ENCODE data around the gene SLC26A1.

SLC26A1 gene

DNA sequence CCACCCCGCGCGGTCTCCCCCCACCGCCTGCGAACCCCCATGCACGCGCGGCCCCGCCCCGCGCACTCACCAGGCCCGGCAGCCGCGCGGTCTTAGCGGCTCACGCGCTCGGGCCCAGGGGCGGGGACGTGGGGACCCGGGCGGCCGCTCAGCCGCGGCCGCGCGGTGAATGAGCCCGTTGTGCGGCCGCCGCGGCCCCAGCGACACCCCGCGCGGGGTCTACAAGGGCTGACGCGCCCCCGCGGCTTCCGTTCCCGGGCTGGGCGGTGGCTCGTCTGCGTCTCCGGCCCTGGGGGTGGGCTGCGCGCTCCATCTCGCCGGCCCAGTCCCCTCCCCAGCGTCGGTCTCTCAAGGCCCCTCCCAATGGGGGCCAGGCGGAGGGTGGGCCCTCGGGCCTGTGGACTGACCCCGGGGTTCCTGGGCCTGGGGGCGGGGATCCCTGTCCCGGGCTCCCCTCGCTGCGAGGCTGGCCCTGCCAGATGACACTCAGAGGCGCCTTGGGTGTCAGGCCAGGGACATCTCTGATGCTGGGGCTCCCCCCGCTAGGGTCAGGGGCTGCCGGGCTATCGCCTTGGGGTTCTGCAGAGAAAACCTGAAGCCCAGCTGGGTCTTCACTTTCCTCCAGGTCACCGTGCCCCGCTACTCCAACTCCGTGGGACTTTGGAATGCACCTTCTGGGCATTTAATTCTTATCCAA is 4.3 kb upstream of the SLC26A1 start:
- TF ChIP-seq, protein P1, sequence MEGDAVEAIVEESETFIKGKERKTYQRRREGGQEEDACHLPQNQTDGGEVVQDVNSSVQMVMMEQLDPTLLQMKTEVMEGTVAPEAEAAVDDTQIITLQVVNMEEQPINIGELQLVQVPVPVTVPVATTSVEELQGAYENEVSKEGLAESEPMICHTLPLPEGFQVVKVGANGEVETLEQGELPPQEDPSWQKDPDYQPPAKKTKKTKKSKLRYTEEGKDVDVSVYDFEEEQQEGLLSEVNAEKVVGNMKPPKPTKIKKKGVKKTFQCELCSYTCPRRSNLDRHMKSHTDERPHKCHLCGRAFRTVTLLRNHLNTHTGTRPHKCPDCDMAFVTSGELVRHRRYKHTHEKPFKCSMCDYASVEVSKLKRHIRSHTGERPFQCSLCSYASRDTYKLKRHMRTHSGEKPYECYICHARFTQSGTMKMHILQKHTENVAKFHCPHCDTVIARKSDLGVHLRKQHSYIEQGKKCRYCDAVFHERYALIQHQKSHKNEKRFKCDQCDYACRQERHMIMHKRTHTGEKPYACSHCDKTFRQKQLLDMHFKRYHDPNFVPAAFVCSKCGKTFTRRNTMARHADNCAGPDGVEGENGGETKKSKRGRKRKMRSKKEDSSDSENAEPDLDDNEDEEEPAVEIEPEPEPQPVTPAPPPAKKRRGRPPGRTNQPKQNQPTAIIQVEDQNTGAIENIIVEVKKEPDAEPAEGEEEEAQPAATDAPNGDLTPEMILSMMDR (conservative IDR thresholded peaks at IDR 0.05; ENCODE audit: low read depth, low read length), result no peak
- no peak for DNase-seq (ENCODE audit: low read depth)
- peak overlapping the region; percentile 32 for H3K4me3 ChIP-seq (ENCODE audit: low read depth, low read length)

DNA sequence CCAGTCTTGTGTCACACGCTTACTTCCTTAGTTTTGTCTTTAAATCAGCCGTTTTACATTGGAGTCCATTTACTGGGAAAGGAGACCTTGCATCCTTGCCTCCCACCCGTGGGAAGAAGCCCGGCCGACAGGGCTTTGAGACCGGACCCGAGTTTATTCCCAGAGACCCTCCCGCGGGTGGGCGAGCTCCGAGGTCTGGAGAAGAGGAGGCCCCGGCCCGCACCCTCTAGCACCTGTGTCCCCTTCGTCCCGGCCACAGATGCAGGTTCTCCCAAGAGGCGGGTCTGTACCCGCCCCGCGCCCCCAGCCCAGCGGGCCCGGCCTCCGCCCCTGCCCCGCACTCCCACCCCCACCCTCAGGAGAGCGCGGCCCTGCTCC is 3.8 kb upstream of the SLC26A1 start:
- TF ChIP-seq, protein P1 (conservative IDR thresholded peaks at IDR 0.05; ENCODE audit: low read depth, low read length), result no peak
- H3K4me3 ChIP-seq (ENCODE audit: low read depth, low read length), result no peak overlapping the region

DNA sequence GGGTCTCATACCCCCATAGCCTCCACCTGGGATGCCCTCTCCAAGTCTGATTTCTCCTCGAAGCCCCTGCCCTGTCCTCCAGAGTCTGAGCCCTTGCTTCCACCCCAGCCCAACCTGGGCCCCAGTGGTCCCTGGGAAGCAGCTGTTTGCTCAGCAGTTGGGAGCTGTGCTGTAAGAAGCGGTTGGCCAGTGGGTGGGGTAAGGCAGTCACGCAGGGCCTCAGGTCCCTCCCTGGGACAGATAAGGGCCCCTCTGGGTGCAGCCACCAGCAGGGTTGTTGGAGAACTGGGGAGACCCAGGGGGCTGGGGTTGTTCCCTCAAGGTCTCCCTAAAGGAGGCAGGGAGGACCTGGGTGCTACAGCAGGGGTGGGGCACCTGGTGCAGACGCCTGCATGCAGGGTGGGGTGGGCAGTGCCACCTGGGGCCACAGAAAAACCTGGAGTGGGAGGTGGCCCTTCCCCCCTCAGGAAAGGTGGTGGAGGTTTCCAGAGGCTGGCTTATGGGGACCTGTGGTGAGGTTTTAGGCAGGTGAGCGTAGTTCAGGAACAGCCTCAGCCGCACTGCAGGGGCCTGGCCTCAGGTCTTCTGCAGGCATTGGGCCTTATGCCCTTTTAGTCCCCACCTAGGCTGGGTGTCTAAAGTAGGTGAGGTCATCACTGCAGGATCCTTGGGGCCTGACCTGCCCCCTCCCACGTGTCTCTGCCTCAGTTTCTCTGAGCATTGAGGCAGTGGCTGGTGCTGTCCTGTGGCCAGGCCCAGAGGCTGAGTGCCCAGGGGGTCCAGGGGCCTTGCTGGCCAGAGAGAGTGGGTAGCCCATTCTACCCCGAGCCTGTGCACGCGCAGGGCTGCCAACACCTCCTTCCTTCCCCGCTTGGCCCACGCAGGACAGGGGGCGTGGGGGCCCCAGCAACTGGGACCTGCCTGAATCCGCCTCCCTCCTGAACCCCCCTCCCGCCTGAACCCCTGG is 3.1 kb upstream of the SLC26A1 start:
- H3K4me3 ChIP-seq (ENCODE audit: low read depth, low read length), result no peak overlapping the region
- DNase-seq (ENCODE audit: low read depth), result no peak
- TF ChIP-seq, protein P1 (conservative IDR thresholded peaks at IDR 0.05; ENCODE audit: low read depth, low read length), result no peak

More for the DNA sequence above, 3.8 kb upstream of the SLC26A1 start:
- no peak for DNase-seq (ENCODE audit: low read depth)

DNA sequence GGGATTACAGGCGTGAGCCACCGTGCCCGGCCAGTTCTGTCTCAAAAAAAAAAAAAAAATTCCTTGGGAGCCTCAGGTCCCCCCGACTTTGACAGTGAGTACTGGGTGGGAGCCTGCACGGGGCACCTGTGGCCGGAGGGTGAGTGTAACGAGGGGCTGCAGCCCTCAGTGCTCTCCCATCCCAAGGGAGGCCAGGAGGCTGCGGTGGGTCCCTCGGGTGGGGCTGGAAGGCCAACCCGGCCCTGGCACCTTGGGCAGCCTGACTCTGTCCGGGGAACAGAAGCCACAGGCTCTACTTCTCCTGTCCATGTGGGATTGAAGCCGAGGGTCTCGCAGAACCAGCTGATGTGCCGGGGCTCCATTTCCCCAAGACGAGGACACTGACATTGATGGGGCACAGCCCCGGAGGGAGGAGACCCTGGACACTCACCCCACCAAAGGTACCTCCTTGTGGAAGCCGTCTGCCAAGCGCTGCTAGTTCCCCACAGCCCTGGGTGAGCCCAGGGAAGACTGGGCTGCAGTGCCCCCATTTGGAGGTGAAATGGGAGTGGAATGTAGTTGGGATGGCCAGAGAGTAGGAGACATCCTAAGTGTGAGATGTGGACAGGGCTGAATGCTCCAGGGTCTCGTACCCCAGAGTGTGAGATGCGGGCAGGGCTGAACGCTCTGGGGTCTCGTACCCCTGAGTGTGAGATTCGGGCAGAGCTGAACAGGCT is 2.3 kb upstream of the SLC26A1 start:
- no peak for DNase-seq (ENCODE audit: low read depth)
- TF ChIP-seq, protein P1 (conservative IDR thresholded peaks at IDR 0.05; ENCODE audit: low read depth, low read length), result peak; percentile 15
- no peak overlapping the region for H3K4me3 ChIP-seq (ENCODE audit: low read depth, low read length)

DNA sequence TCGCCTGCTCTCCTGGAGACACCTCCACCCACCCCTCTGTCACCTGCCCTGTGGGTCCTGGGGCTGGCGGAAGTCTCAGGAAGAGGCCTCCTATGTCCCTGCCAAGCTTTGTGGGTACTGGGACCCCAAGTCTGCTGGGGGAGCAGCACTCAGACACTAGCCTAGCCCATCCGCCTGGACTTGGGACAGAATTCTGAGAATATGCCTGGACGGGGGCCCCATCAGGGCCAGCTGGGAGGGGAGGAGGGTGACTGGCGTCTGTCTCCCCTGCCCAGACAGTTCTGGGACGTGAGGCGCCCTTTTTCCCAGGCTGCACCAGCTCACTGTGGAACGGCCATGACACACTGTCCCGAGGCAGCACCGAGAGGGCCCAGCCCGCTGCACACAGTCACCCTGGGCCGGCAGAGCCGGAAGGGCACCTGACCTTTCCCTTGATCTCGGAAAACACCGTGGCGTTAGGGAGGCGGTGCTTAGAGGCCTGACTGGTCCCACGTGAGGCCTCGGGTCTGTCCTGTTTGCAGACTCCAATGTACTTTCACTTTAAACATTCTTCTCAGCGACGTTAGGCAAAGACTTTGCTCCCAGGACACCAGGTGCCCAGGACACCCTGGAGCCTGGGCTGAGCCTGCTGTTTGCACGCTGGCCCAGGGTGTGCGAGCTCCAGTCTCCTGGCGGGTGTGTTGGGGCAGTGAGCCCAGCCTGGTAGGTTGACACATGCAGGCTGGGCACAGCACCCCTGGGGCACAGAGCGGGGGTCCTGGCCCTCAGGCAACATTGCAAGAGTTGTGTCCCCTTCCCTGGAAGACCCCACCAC is 700 bp downstream of the SLC26A1 start:
- DNase-seq (ENCODE audit: low read depth), result peak; percentile 79
- TF ChIP-seq, protein P1 (conservative IDR thresholded peaks at IDR 0.05; ENCODE audit: low read depth, low read length), result no peak
- peak overlapping the region; percentile 46 for H3K4me3 ChIP-seq (ENCODE audit: low read depth, low read length)
